ENCODE results near the gene TMEM243. TPM values are rescaled to one million over a fixed set of nuclear protein-coding genes. Genes with fewer than 3 reads are reported as not detected.
A peak's percentile ranks its signal among the peaks of the same experiment; 100 is the strongest.

TMEM243 gene
- total and polyA plus RNA-seq, 10 of the 15 experiments (the other 5 are each of a cell fraction or from before 2014, with no cell fraction given), result 47.8 to 170 (median 77.9) TPM

DNA sequence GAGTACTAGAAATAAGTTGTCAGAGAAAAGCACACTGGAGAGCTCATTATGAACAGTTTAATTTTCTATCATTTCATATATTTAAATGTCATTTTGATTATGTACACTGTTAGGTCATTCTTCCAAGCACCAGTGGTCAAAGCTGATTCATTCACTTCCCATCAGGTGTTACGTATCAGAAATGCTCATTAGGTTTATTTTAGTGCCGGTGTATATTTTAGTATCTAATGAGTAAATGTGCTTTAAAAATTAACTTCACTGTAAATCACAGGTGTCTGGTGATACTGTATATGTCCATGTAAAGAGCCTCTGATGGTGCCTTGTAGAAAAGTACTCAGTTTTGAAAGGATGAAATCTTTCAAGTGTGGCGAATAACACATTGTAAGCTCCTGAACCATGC, 63.7 kb downstream of the TMEM243 start:
- H3K4me2 ChIP-seq (ENCODE audit: control insufficient read depth, insufficient read depth), result peak overlapping the region; percentile 72
- H3K4me3 ChIP-seq, result peak overlapping the region; percentile 91
- H3K4me1 ChIP-seq (ENCODE audit: control insufficient read depth, insufficient read depth, low read length), result peaks cover 6% of the 10 kb centered on the region; the same call in 1 of the 2 replicates
- 14% methylated on average over 3 of the region's 3 CpGs for WGBS (ENCODE audit: insufficient coverage, insufficient replicate concordance, low lambda C conversion rate, missing lambda C conversion rate)
- no peaks in the 10 kb centered on the region for H3K27me3 ChIP-seq (replicated peaks in 1 of 2; ENCODE audit: control insufficient read depth in 2 of 2, insufficient read depth in 2 of 2, low read length in 1 of 2)
- H2AFZ ChIP-seq (ENCODE audit: control insufficient read depth, low read depth, low read length), result no peak overlapping the region
- intact Hi-C loops (cut with micrococcal nuclease; ENCODE audit: unreplicated experiment) (loop anchor here (10.0 kb wide), 2 partner anchors 719 to 1059 kb away; partner anchors contain the start of genes DBF4 and SLC25A40), in situ Hi-C loops (cut with MboI) (no loop called here)
- no peaks in the 10 kb centered on the region for H3K9me3 ChIP-seq (replicated peaks; ENCODE audit: control insufficient read depth, insufficient read depth, low read length)
- ChIA-PET POLR2A (interaction anchor here (10.2 kb wide), 1 partner anchor 60 kb away, joined by 215 read pairs; the partner anchor contains the start of gene TMEM243), CTCF (interaction anchor here (1.0 to 6.8 kb wide), 3 partner anchors 60 to 225 kb away, joined by 3 to 21 read pairs (median 10); no protein-coding TSS in a partner anchor), RAD21 (ENCODE audit: unreplicated experiment) (interaction anchor here (1.0 to 6.0 kb wide), 3 partner anchors 11 to 60 kb away, joined by 4 to 153 read pairs (median 13); partner anchors contain the start of gene TMEM243), SMC1A (ENCODE audit: uncharacterized antibody, unreplicated experiment) (interaction anchor here (0.6 to 7.7 kb wide), 10 partner anchors 11 to 1349 kb away, joined by 3 to 112 read pairs (median 4); partner anchors contain the start of gene TMEM243)
- peak; percentile 39; the same call in 1 of the 2 replicates for TF ChIP-seq FOXM1 (IDR thresholded peaks at IDR 0.05; ENCODE audit: low read depth, low read length)
- TF ChIP-seq BHLHE40 (IDR thresholded peaks at IDR 0.05; ENCODE audit: borderline replicate concordance in 1 of 2, low read depth in 2 of 2, low read length in 1 of 2), result no peak
- TF ChIP-seq, protein P1, sequence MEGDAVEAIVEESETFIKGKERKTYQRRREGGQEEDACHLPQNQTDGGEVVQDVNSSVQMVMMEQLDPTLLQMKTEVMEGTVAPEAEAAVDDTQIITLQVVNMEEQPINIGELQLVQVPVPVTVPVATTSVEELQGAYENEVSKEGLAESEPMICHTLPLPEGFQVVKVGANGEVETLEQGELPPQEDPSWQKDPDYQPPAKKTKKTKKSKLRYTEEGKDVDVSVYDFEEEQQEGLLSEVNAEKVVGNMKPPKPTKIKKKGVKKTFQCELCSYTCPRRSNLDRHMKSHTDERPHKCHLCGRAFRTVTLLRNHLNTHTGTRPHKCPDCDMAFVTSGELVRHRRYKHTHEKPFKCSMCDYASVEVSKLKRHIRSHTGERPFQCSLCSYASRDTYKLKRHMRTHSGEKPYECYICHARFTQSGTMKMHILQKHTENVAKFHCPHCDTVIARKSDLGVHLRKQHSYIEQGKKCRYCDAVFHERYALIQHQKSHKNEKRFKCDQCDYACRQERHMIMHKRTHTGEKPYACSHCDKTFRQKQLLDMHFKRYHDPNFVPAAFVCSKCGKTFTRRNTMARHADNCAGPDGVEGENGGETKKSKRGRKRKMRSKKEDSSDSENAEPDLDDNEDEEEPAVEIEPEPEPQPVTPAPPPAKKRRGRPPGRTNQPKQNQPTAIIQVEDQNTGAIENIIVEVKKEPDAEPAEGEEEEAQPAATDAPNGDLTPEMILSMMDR (IDR thresholded peaks at IDR 0.05 in 2 of 3, conservative IDR thresholded peaks at IDR 0.05 in 1 of 3; ENCODE audit: control insufficient read depth in 2 of 3, extremely low read depth in 1 of 3, insufficient read depth in 1 of 3, low read depth in 3 of 3, low read length in 3 of 3), result no peak
- TF ChIP-seq CREB1 (IDR thresholded peaks at IDR 0.05; ENCODE audit: low read depth), result 0 out of 2 replicates have a peak, but pooled peaks have one; percentile 16
- no peak for TF ChIP-seq TAF1 (IDR thresholded peaks at IDR 0.05; ENCODE audit: borderline replicate concordance, low read depth, low read length)
- TF ChIP-seq CEBPB (IDR thresholded peaks at IDR 0.05; ENCODE audit: borderline replicate concordance in 1 of 2, low read depth in 2 of 2, low read length in 2 of 2), result peak in 1 of 2 experiments; percentile 51; a peak in 1 of 4 replicates
- no peak for TF ChIP-seq ZNF622 (IDR thresholded peaks at IDR 0.05)
- TF ChIP-seq, protein P2, sequence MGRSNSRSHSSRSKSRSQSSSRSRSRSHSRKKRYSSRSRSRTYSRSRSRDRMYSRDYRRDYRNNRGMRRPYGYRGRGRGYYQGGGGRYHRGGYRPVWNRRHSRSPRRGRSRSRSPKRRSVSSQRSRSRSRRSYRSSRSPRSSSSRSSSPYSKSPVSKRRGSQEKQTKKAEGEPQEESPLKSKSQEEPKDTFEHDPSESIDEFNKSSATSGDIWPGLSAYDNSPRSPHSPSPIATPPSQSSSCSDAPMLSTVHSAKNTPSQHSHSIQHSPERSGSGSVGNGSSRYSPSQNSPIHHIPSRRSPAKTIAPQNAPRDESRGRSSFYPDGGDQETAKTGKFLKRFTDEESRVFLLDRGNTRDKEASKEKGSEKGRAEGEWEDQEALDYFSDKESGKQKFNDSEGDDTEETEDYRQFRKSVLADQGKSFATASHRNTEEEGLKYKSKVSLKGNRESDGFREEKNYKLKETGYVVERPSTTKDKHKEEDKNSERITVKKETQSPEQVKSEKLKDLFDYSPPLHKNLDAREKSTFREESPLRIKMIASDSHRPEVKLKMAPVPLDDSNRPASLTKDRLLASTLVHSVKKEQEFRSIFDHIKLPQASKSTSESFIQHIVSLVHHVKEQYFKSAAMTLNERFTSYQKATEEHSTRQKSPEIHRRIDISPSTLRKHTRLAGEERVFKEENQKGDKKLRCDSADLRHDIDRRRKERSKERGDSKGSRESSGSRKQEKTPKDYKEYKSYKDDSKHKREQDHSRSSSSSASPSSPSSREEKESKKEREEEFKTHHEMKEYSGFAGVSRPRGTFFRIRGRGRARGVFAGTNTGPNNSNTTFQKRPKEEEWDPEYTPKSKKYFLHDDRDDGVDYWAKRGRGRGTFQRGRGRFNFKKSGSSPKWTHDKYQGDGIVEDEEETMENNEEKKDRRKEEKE (IDR thresholded peaks at IDR 0.05), result no peak
- TF ChIP-seq NFIC (IDR thresholded peaks at IDR 0.05; ENCODE audit: low read depth, low read length), result peak; percentile 39; the same call in 1 of the 2 replicates
- peak; percentile 51 for TF ChIP-seq JUNB (IDR thresholded peaks at IDR 0.05)
- TF ChIP-seq SIN3A (IDR thresholded peaks at IDR 0.05; ENCODE audit: low read depth, low read length), result no peak
- peak; percentile 29; the same call in 1 of the 2 replicates for TF ChIP-seq RUNX3 (IDR thresholded peaks at IDR 0.05; ENCODE audit: low read length)
- peak; percentile 33; the same call in 1 of the 2 replicates for TF ChIP-seq MTA2 (IDR thresholded peaks at IDR 0.05; ENCODE audit: low read depth)
- peak; percentile 40; the same call in 1 of the 2 replicates for TF ChIP-seq MEF2A (IDR thresholded peaks at IDR 0.05; ENCODE audit: insufficient read depth, low read depth, low read length)
- peak; percentile 18; the same call in 1 of the 2 replicates for TF ChIP-seq CREM (IDR thresholded peaks at IDR 0.05; ENCODE audit: low read depth)
- no peak for TF ChIP-seq ZNF274 (IDR thresholded peaks at IDR 0.05; ENCODE audit: insufficient read depth, insufficient read length)
- H3K36me3 ChIP-seq (ENCODE audit: control insufficient read depth in 2 of 2, insufficient read depth in 2 of 2, low read length in 1 of 2), result peaks cover 0 to 8% of the 10 kb centered on the region in 2 experiments; a peak in 1 of 4 replicates
- peaks cover 92% of the 10 kb centered on the region for H3K79me2 ChIP-seq (ENCODE audit: control insufficient read depth, insufficient read depth, low read length)
- no peak overlapping the region; the same call in 1 of the 2 replicates for H3K9ac ChIP-seq (ENCODE audit: control insufficient read depth, insufficient read depth, low read length)
- H3K27ac ChIP-seq (ENCODE audit: control insufficient read depth, insufficient read depth), result no peak overlapping the region
- ATAC-seq (peak; percentile 2; the same call in 1 of the 3 replicates), FAIRE-seq (no peak), DNase-seq (ENCODE audit: low read depth, low spot score) (no peak)
- BruUV-seq (replicated peaks), result no TSS peak
- H4K20me1 ChIP-seq (ENCODE audit: control insufficient read depth, insufficient read depth), result no peaks in the 10 kb centered on the region; the same call in 1 of the 2 replicates

Data from GM12878 (cell line).